ENCODE data around the gene PLK2. TPM values are rescaled to one million over a fixed set of nuclear protein-coding genes. Genes with fewer than 3 reads are reported as not detected.

Gene PLK2
- polyA plus RNA-seq, 1 experiment, result 21.7 TPM

- Histone ChIP-seq H3K4me3 (ENCODE audit: low read depth, low read length) (no peak overlapping the region), H3K36me3 (ENCODE audit: control insufficient read depth, insufficient read depth, low read length) (no peaks in the 10 kb centered on the region), H3K27me3 (ENCODE audit: control insufficient read depth, insufficient read depth, low read length) (no peaks in the 10 kb centered on the region)
- CTCF ChIA-PET, result no interaction called here
- DNase-seq (ENCODE audit: low read depth), result no peak
- POLR2A ChIA-PET, result no interaction called here
- TF ChIP-seq, protein P1, sequence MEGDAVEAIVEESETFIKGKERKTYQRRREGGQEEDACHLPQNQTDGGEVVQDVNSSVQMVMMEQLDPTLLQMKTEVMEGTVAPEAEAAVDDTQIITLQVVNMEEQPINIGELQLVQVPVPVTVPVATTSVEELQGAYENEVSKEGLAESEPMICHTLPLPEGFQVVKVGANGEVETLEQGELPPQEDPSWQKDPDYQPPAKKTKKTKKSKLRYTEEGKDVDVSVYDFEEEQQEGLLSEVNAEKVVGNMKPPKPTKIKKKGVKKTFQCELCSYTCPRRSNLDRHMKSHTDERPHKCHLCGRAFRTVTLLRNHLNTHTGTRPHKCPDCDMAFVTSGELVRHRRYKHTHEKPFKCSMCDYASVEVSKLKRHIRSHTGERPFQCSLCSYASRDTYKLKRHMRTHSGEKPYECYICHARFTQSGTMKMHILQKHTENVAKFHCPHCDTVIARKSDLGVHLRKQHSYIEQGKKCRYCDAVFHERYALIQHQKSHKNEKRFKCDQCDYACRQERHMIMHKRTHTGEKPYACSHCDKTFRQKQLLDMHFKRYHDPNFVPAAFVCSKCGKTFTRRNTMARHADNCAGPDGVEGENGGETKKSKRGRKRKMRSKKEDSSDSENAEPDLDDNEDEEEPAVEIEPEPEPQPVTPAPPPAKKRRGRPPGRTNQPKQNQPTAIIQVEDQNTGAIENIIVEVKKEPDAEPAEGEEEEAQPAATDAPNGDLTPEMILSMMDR (IDR thresholded peaks at IDR 0.05; ENCODE audit: insufficient read depth, low read depth, low read length), result no peak
Measured at GRCh38 chr5:58437661-58438060, 22.2 kb downstream of the PLK2 start.

DNA sequence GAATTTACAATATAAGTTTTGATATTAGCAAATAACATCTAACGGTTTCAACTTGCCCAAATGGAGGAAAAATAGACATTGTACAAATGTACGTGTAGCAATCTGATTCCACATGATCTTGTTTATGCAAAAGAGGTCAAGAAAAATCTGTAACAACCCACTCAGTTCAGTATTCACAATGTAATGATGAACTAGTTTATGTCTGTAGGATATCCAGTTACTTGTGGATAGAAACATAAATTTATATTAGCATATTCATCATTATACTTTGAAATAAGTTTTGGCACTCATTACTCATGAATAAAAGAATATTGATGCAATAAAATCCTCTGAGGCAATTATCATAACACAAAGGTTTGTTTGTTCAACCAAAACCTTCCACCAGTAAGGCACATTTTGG, 28.1 kb downstream of the PLK2 start:
- TF ChIP-seq, protein P1 (IDR thresholded peaks at IDR 0.05; ENCODE audit: insufficient read depth, low read depth, low read length), result no peak
- no peak for DNase-seq (ENCODE audit: low read depth)
- ChIA-PET CTCF (no interaction called here), POLR2A (no interaction called here)
- H3K36me3 ChIP-seq (ENCODE audit: control insufficient read depth, insufficient read depth, low read length), result no peaks in the 10 kb centered on the region
- H3K27me3 ChIP-seq (ENCODE audit: control insufficient read depth, insufficient read depth, low read length), result no peaks in the 10 kb centered on the region
- no peak overlapping the region for H3K4me3 ChIP-seq (ENCODE audit: low read depth, low read length)

- no peak overlapping the region for H3K4me3 ChIP-seq (ENCODE audit: low read depth, low read length)
- TF ChIP-seq, protein P1 (IDR thresholded peaks at IDR 0.05; ENCODE audit: insufficient read depth, low read depth, low read length), result no peak
- POLR2A ChIA-PET, result interaction anchor here (0.6 kb wide), 1 partner anchor 658 kb away, joined by 3 read pairs; no protein-coding TSS in a partner anchor
Measured at GRCh38 chr5:58412932-58413331, 47.0 kb downstream of the PLK2 start.

DNA sequence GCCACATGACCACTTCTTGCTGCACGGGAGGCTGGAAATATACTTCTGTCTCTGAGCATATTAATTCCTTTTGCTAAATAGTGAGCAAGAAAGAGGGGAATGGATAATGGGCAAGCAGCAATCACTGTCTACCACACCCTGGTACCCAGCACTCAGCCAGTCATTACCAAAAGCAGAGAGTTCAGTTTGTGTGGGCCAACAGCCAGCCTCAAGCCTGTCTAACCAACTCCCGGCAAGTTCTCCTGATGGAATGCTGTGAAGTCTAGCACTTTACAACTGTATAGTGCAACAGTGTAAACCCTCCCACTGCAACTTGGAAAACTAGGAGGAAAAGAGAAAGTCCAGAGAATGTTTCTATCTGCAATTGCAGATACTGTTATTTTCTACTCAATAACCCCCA, 47.8 kb downstream of the PLK2 start:
- POLR2A ChIA-PET, result interaction anchor here (0.6 kb wide), 1 partner anchor 659 kb away, joined by 3 read pairs; no protein-coding TSS in a partner anchor
- DNase-seq (ENCODE audit: low read depth), result no peak

More at GRCh38 chr5:58412932-58413331, 47.0 kb downstream of the PLK2 start:
- CTCF ChIA-PET, result interaction anchor here (0.7 kb wide), 2 partner anchors 17 to 633 kb away, joined by 3 read pairs; no protein-coding TSS in a partner anchor
- no peaks in the 10 kb centered on the region for H3K36me3 ChIP-seq (ENCODE audit: control insufficient read depth, insufficient read depth, low read length)
- DNase-seq (ENCODE audit: low read depth), result no peak
- H3K27me3 ChIP-seq (ENCODE audit: control insufficient read depth, insufficient read depth, low read length), result no peaks in the 10 kb centered on the region

GRCh38 chr5:58411372-58411771, 48.5 kb downstream of the PLK2 start:
- CTCF ChIA-PET, result no interaction called here
- no peak for DNase-seq (ENCODE audit: low read depth)
- Histone ChIP-seq H3K4me3 (ENCODE audit: low read depth, low read length) (no peak overlapping the region), H3K27me3 (ENCODE audit: control insufficient read depth, insufficient read depth, low read length) (no peaks in the 10 kb centered on the region), H3K36me3 (ENCODE audit: control insufficient read depth, insufficient read depth, low read length) (no peaks in the 10 kb centered on the region)
- TF ChIP-seq, protein P1 (IDR thresholded peaks at IDR 0.05; ENCODE audit: insufficient read depth, low read depth, low read length), result no peak
- POLR2A ChIA-PET, result no interaction called here

More for the DNA sequence above, 47.8 kb downstream of the PLK2 start:
- no peaks in the 10 kb centered on the region for H3K36me3 ChIP-seq (ENCODE audit: control insufficient read depth, insufficient read depth, low read length)
- no peaks in the 10 kb centered on the region for H3K27me3 ChIP-seq (ENCODE audit: control insufficient read depth, insufficient read depth, low read length)
- H3K4me3 ChIP-seq (ENCODE audit: low read depth, low read length), result no peak overlapping the region
- CTCF ChIA-PET, result no interaction called here
- TF ChIP-seq, protein P1 (IDR thresholded peaks at IDR 0.05; ENCODE audit: insufficient read depth, low read depth, low read length), result no peak

Measured in BJ (cell line).